ENCODE measurements around the gene RASSF10.

Gene RASSF10

GRCh38 chr11:13008625-13009475 is at the start of gene RASSF10:
RASSF10 (plus strand) TSS chr11:13009316; CDS start chr11:13009577, 261 bp downstream.
- Histone ChIP-seq H3K4me3 (ENCODE audit: low read length) (no peak within 1 kb of the TSS), H3K9ac (ENCODE audit: low read length) (no peak within 1 kb of the TSS), H3K9me3 (ENCODE audit: control insufficient read depth, low read length) (peaks cover 25% of the 10 kb centered on the region), H3K27me3 (replicated peaks; ENCODE audit: control insufficient read depth, insufficient read depth, low read length) (peaks cover 83% of the 10 kb centered on the region), H3K36me3 (ENCODE audit: control insufficient read depth, insufficient read depth, low read length, severe bottlenecking) (no peaks in the 10 kb centered on the region), H3K4me1 (ENCODE audit: control insufficient read depth, insufficient read depth, low read length) (peaks cover 9% of the 10 kb centered on the region)
- peak; percentile 9 for DNase-seq (ENCODE audit: low read depth)

DNA sequence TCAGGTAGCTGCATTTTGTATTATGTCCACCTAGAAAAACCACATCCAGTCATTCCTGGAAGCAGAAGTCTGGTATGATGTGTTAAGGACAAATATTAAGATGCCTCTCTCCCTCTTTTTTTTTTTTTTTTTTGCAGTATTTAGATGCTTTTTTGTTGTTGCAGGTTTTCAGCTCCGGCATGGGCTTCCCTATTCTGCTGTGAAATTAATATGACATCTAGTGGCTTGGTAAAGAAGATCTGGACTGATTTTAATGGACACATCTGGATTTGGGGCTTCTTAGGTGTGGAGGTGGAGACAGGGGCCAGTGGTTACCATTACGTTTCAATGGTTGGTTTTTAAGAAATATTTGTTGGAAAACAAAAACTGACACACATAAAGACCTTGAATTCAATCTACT is 47.5 kb upstream of the RASSF10 start:
- Histone ChIP-seq H3K4me3 (ENCODE audit: low read length) (no peak overlapping the region), H3K4me1 (ENCODE audit: control insufficient read depth, insufficient read depth, low read length) (no peaks in the 10 kb centered on the region), H3K9me3 (ENCODE audit: control insufficient read depth, low read length) (no peaks in the 10 kb centered on the region), H3K27me3 (replicated peaks; ENCODE audit: control insufficient read depth, insufficient read depth, low read length) (peaks cover 12% of the 10 kb centered on the region), H3K9ac (ENCODE audit: low read length) (no peak overlapping the region), H3K36me3 (ENCODE audit: control insufficient read depth, insufficient read depth, low read length, severe bottlenecking) (no peaks in the 10 kb centered on the region)
- DNase-seq (ENCODE audit: low read depth) = peak; percentile 50

DNA sequence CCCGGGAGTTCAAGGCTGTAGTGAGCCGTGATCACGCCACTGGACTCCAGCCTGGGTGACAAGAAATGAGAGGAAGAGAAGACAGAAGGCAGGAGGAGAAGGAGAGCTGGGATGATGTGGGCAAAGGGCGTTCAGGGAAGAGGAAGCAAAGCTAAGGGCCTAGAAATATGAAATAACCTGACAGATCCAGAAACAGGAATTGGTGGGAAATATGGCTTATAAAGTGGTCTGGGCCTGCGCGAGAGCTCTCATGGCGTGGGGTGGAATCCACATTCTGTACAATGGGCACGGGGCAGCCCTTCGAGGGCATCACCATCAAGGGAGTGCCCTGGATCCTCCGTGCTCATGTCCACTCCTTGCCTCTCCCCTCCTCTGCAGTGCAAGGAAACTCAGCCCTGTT is 46.8 kb upstream of the RASSF10 start:
- H3K27me3 ChIP-seq (replicated peaks; ENCODE audit: control insufficient read depth, insufficient read depth, low read length) = peaks cover 19% of the 10 kb centered on the region
- H3K4me1 ChIP-seq (ENCODE audit: control insufficient read depth, insufficient read depth, low read length) = no peaks in the 10 kb centered on the region
- H3K9ac ChIP-seq (ENCODE audit: low read length) = no peak overlapping the region
- DNase-seq (ENCODE audit: low read depth) = no peak
- H3K4me3 ChIP-seq (ENCODE audit: low read length) = no peak overlapping the region
- H3K9me3 ChIP-seq (ENCODE audit: control insufficient read depth, low read length) = no peaks in the 10 kb centered on the region
- H3K36me3 ChIP-seq (ENCODE audit: control insufficient read depth, insufficient read depth, low read length, severe bottlenecking) = no peaks in the 10 kb centered on the region

- no peak overlapping the region for H3K9ac ChIP-seq (ENCODE audit: low read length)
- no peak overlapping the region for H3K4me3 ChIP-seq (ENCODE audit: low read length)
- H3K27me3 ChIP-seq (replicated peaks; ENCODE audit: control insufficient read depth, insufficient read depth, low read length) = peaks cover 21% of the 10 kb centered on the region
- no peaks in the 10 kb centered on the region for H3K4me1 ChIP-seq (ENCODE audit: control insufficient read depth, insufficient read depth, low read length)
- no peaks in the 10 kb centered on the region for H3K36me3 ChIP-seq (ENCODE audit: control insufficient read depth, insufficient read depth, low read length, severe bottlenecking)
- no peaks in the 10 kb centered on the region for H3K9me3 ChIP-seq (ENCODE audit: control insufficient read depth, low read length)
- no peak for DNase-seq (ENCODE audit: low read depth)
Observed at GRCh38 chr11:12963051-12963450, 46.1 kb upstream of the RASSF10 start.

DNA sequence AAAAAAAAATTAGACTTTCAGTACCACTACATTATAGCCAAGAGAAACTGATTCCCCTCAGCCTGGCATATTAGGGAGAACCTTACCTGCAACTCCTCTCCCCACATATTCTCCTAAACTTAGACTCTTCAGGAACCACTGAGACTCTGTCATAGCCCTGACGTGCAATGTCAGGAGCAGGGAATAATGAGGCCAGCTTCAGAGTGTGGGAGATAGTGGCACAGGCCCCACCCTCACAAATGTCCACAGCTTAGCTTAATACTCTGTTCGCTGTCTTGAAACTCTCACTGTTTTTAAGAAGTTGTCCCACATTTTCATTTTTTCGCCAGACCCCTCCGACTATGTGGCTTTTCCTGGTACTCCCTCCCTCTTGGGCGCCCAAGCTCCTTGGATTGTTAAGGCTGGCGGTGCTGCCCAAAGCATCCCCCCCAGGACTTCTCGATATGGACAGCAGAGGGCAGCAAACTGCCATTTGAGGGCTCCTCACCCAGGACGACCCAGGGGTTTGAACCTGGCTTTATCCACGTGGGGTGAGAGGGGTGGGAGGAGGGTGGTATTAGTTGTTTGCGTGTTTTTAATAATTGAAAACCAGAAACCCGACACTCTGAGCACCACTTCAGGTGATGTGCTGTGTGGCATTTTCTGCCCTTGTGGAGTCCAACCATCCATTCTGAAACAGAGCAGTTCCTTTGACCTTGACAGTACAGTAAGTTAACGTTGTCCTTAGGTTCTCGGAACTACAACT is 45.2 kb upstream of the RASSF10 start:
- Histone ChIP-seq H3K4me3 (ENCODE audit: low read length) (no peak overlapping the region), H3K27me3 (replicated peaks; ENCODE audit: control insufficient read depth, insufficient read depth, low read length) (peaks cover 29% of the 10 kb centered on the region), H3K9me3 (ENCODE audit: control insufficient read depth, low read length) (no peaks in the 10 kb centered on the region), H3K4me1 (ENCODE audit: control insufficient read depth, insufficient read depth, low read length) (no peaks in the 10 kb centered on the region), H3K9ac (ENCODE audit: low read length) (no peak overlapping the region), H3K36me3 (ENCODE audit: control insufficient read depth, insufficient read depth, low read length, severe bottlenecking) (no peaks in the 10 kb centered on the region)
- DNase-seq (ENCODE audit: low read depth) = peak; percentile 86

DNA sequence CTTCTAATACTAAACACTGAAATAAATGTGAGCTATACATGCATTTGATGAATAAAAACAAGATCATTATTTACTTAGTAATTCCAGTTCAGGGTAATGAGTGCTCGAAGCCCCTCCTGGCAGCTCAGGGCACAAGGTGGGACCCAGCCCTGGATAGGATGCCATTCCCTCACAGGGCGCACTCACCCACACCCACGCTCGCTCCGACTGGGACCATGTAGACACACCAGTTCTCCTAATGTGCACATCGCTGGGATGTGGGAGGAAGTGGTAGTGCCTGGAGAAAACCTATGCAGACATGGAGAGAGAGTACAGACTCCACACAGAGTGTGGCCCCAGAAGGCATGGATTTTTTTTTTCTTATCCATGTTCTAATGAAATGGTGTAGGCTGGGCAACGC is 44.5 kb upstream of the RASSF10 start:
- H3K4me3 ChIP-seq (ENCODE audit: low read length) = no peak overlapping the region
- H3K9ac ChIP-seq (ENCODE audit: low read length) = no peak overlapping the region
- H3K4me1 ChIP-seq (ENCODE audit: control insufficient read depth, insufficient read depth, low read length) = no peaks in the 10 kb centered on the region
- H3K27me3 ChIP-seq (replicated peaks; ENCODE audit: control insufficient read depth, insufficient read depth, low read length) = peaks cover 29% of the 10 kb centered on the region
- no peaks in the 10 kb centered on the region for H3K9me3 ChIP-seq (ENCODE audit: control insufficient read depth, low read length)
- no peaks in the 10 kb centered on the region for H3K36me3 ChIP-seq (ENCODE audit: control insufficient read depth, insufficient read depth, low read length, severe bottlenecking)
- no peak for DNase-seq (ENCODE audit: low read depth)

- Histone ChIP-seq H3K36me3 (ENCODE audit: control insufficient read depth, insufficient read depth, low read length, severe bottlenecking) (no peaks in the 10 kb centered on the region), H3K9me3 (ENCODE audit: control insufficient read depth, low read length) (no peaks in the 10 kb centered on the region), H3K9ac (ENCODE audit: low read length) (no peak overlapping the region), H3K4me1 (ENCODE audit: control insufficient read depth, insufficient read depth, low read length) (no peaks in the 10 kb centered on the region), H3K4me3 (ENCODE audit: low read length) (no peak overlapping the region), H3K27me3 (replicated peaks; ENCODE audit: control insufficient read depth, insufficient read depth, low read length) (peaks cover 29% of the 10 kb centered on the region)
- no peak for DNase-seq (ENCODE audit: low read depth)
Observed at GRCh38 chr11:12966002-12966401, 43.1 kb upstream of the RASSF10 start.

DNA sequence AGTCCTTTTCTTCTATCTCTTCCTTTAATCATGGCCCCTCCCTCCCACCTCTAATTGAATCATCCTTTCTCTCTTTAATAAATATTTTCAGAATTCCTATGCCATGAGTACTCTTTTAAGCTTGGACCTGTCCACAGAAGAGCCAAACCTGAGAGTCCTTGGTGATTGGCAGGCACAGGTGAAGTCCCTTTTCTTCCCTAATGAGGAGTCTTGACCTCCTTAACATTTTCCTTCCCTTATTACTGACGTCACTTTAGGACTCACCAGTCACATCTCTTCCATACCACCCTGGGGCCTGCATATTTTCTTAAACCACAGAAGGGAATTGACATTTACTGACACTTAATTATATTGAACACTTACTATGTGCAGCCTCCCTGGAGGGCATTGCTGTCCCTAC is 41.0 kb upstream of the RASSF10 start:
- Histone ChIP-seq H3K27me3 (replicated peaks; ENCODE audit: control insufficient read depth, insufficient read depth, low read length) (peaks cover 30% of the 10 kb centered on the region), H3K9ac (ENCODE audit: low read length) (no peak overlapping the region), H3K36me3 (ENCODE audit: control insufficient read depth, insufficient read depth, low read length, severe bottlenecking) (no peaks in the 10 kb centered on the region), H3K9me3 (ENCODE audit: control insufficient read depth, low read length) (no peaks in the 10 kb centered on the region), H3K4me3 (ENCODE audit: low read length) (no peak overlapping the region), H3K4me1 (ENCODE audit: control insufficient read depth, insufficient read depth, low read length) (no peaks in the 10 kb centered on the region)
- DNase-seq (ENCODE audit: low read depth) = no peak

GRCh38 chr11:12968826-12969225 is 40.3 kb upstream of the RASSF10 start:
- Histone ChIP-seq H3K4me3 (ENCODE audit: low read length) (no peak overlapping the region), H3K9me3 (ENCODE audit: control insufficient read depth, low read length) (no peaks in the 10 kb centered on the region), H3K27me3 (replicated peaks; ENCODE audit: control insufficient read depth, insufficient read depth, low read length) (peaks cover 31% of the 10 kb centered on the region), H3K4me1 (ENCODE audit: control insufficient read depth, insufficient read depth, low read length) (no peaks in the 10 kb centered on the region), H3K36me3 (ENCODE audit: control insufficient read depth, insufficient read depth, low read length, severe bottlenecking) (no peaks in the 10 kb centered on the region), H3K9ac (ENCODE audit: low read length) (no peak overlapping the region)
- DNase-seq (ENCODE audit: low read depth) = no peak

- Histone ChIP-seq H3K4me1 (ENCODE audit: control insufficient read depth, insufficient read depth, low read length) (no peaks in the 10 kb centered on the region), H3K27me3 (replicated peaks; ENCODE audit: control insufficient read depth, insufficient read depth, low read length) (peaks cover 49% of the 10 kb centered on the region), H3K36me3 (ENCODE audit: control insufficient read depth, insufficient read depth, low read length, severe bottlenecking) (no peaks in the 10 kb centered on the region), H3K9me3 (ENCODE audit: control insufficient read depth, low read length) (no peaks in the 10 kb centered on the region), H3K4me3 (ENCODE audit: low read length) (no peak overlapping the region), H3K9ac (ENCODE audit: low read length) (no peak overlapping the region)
- DNase-seq (ENCODE audit: low read depth) = no peak
Observed at GRCh38 chr11:12971955-12972354, 37.2 kb upstream of the RASSF10 start.

- H3K27me3 ChIP-seq (replicated peaks; ENCODE audit: control insufficient read depth, insufficient read depth, low read length) = peaks cover 52% of the 10 kb centered on the region
- DNase-seq (ENCODE audit: low read depth) = peak; percentile 9
- H3K36me3 ChIP-seq (ENCODE audit: control insufficient read depth, insufficient read depth, low read length, severe bottlenecking) = no peaks in the 10 kb centered on the region
- H3K9me3 ChIP-seq (ENCODE audit: control insufficient read depth, low read length) = no peaks in the 10 kb centered on the region
- H3K4me1 ChIP-seq (ENCODE audit: control insufficient read depth, insufficient read depth, low read length) = no peaks in the 10 kb centered on the region
- no peak overlapping the region for H3K9ac ChIP-seq (ENCODE audit: low read length)
- no peak overlapping the region for H3K4me3 ChIP-seq (ENCODE audit: low read length)
Observed at GRCh38 chr11:12973528-12974181, 35.5 kb upstream of the RASSF10 start.

All from adipocyte (in vitro differentiated cells).